Measurements from ENCODE around the gene GTSE1.

The GTSE1 gene

DNA sequence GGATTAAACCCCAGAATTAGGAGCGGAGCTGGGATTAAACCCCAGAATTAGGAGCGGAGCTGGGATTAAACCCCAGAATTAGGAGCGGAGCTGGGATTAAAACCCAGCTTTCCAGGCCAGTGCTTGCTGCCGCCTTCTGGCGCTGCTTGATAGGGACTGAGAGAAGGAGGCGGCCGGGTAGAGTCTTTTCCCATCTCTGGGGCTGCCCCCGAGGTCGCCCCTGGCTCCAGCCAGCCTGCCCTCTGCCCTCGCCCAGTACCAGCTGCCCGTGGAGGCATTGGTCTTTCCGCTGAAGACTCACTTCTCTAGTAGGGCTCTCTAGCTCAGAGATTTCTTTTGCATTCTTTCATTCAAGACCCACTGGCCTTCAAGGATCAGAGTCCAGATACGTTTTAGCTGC is 44.0 kb downstream of the GTSE1 start:
- Histone ChIP-seq H3K23ac (ENCODE audit: low read length in 2 of 2) (no peak overlapping the region), H3K27me3 (ENCODE audit: control insufficient read depth in 1 of 2, insufficient read depth in 1 of 2, low read length in 2 of 2) (no peaks in the 10 kb centered on the region), H3K4me2 (ENCODE audit: low read length, poor library complexity, severe bottlenecking) (no peak overlapping the region), H3K27ac (ENCODE audit: low read length, poor library complexity, severe bottlenecking) (no peak overlapping the region), H3K79me1 (replicated peaks; ENCODE audit: low read length, poor library complexity, severe bottlenecking) (peaks cover 50% of the 10 kb centered on the region), H2BK120ac (ENCODE audit: low read depth, low read length) (no peak overlapping the region), H3K36me3 (ENCODE audit: control insufficient read depth in 1 of 2, insufficient read depth in 2 of 2, low read depth in 1 of 2, low read length in 2 of 2) (peaks cover 46 to 80% of the 10 kb centered on the region in 2 experiments), H4K8ac (ENCODE audit: low read length) (no peak overlapping the region), H3K9ac (ENCODE audit: low read length) (no peak overlapping the region), H2BK12ac (ENCODE audit: low read length in 2 of 2) (no peak overlapping the region), H2AFZ (ENCODE audit: low read depth, low read length) (no peak overlapping the region), H3K18ac (ENCODE audit: low read depth in 1 of 2, low read length in 2 of 2) (no peak overlapping the region), H2BK15ac (ENCODE audit: low read depth, poor library complexity, severe bottlenecking) (no peak overlapping the region), H2BK5ac (ENCODE audit: low read depth, low read length, poor library complexity, severe bottlenecking) (no peak overlapping the region), H3K4me3 (ENCODE audit: insufficient read depth in 1 of 2, low read depth in 1 of 2, low read length in 2 of 2) (no peak overlapping the region), H3K4me1 (ENCODE audit: control insufficient read depth, insufficient read depth, low read depth, low read length) (peaks cover 3% of the 10 kb centered on the region), H4K91ac (ENCODE audit: low read length) (no peak overlapping the region), H2AK5ac (ENCODE audit: low read length, severe bottlenecking) (no peak overlapping the region), H3K14ac (ENCODE audit: low read length in 2 of 2) (no peak overlapping the region), H3K4ac (ENCODE audit: low read depth in 1 of 2, low read length in 2 of 2) (no peak overlapping the region), H3K9me3 (ENCODE audit: control insufficient read depth, low read length) (no peaks in the 10 kb centered on the region)
- DNase-seq = no peak
- 95% methylated on average over 13 of the region's 13 CpGs for WGBS

- Histone ChIP-seq H3K23ac (ENCODE audit: low read length in 2 of 2) (no peak overlapping the region), H3K79me1 (replicated peaks; ENCODE audit: low read length, poor library complexity, severe bottlenecking) (peaks cover 57% of the 10 kb centered on the region), H3K4me3 (ENCODE audit: insufficient read depth in 1 of 2, low read depth in 1 of 2, low read length in 2 of 2) (no peak overlapping the region), H3K9me3 (ENCODE audit: control insufficient read depth, low read length) (no peaks in the 10 kb centered on the region), H3K14ac (ENCODE audit: low read length in 2 of 2) (no peak overlapping the region), H3K4me1 (ENCODE audit: control insufficient read depth, insufficient read depth, low read depth, low read length) (peaks cover 1% of the 10 kb centered on the region), H2BK12ac (ENCODE audit: low read length in 2 of 2) (no peak overlapping the region), H3K27me3 (ENCODE audit: control insufficient read depth in 1 of 2, insufficient read depth in 1 of 2, low read length in 2 of 2) (no peaks in the 10 kb centered on the region), H4K91ac (ENCODE audit: low read length) (no peak overlapping the region), H2AK5ac (ENCODE audit: low read length, severe bottlenecking) (no peak overlapping the region), H2BK120ac (ENCODE audit: low read depth, low read length) (no peak overlapping the region), H3K36me3 (ENCODE audit: control insufficient read depth in 1 of 2, insufficient read depth in 2 of 2, low read depth in 1 of 2, low read length in 2 of 2) (peaks cover 70 to 99% of the 10 kb centered on the region in 2 experiments), H2AFZ (ENCODE audit: low read depth, low read length) (no peak overlapping the region), H4K8ac (ENCODE audit: low read length) (no peak overlapping the region), H3K4ac (ENCODE audit: low read depth in 1 of 2, low read length in 2 of 2) (no peak overlapping the region), H2BK5ac (ENCODE audit: low read depth, low read length, poor library complexity, severe bottlenecking) (no peak overlapping the region), H3K18ac (ENCODE audit: low read depth in 1 of 2, low read length in 2 of 2) (no peak overlapping the region), H2BK15ac (ENCODE audit: low read depth, poor library complexity, severe bottlenecking) (no peak overlapping the region), H3K27ac (ENCODE audit: low read length, poor library complexity, severe bottlenecking) (no peak overlapping the region), H3K4me2 (ENCODE audit: low read length, poor library complexity, severe bottlenecking) (no peak overlapping the region), H3K9ac (ENCODE audit: low read length) (no peak overlapping the region)
- WGBS = 98% methylated on average over 17 of the region's 19 CpGs
- DNase-seq = no peak
Observed at GRCh38 chr22:46346680-46347405, 50.2 kb downstream of the GTSE1 start.

DNA sequence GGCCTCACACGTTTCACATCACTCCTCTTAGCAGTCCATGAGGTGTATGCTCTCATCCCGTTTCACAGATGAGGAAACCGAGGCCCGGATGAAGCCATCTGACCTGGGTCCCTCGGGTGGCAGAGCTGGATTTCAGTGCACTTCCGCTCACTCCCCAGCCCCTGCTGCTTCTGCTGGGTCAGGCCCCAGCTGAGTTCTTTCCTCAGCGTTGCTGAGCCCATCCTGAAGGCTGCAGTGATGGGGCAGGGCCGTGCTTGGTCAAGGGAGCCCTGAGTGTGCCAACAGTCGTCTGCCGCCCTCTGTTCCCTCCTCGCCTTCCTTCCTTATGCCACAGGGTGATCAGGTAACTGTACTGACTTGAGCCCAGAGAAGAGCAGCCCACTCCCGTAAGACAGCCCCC is 51.0 kb downstream of the GTSE1 start:
- peaks cover 72 to 99% of the 10 kb centered on the region in 2 experiments for H3K36me3 ChIP-seq (ENCODE audit: control insufficient read depth in 1 of 2, insufficient read depth in 2 of 2, low read depth in 1 of 2, low read length in 2 of 2)
- H4K8ac ChIP-seq (ENCODE audit: low read length) = no peak overlapping the region
- WGBS = 93% methylated on average over 12 of the region's 12 CpGs
- H2BK15ac ChIP-seq (ENCODE audit: low read depth, poor library complexity, severe bottlenecking) = no peak overlapping the region
- H3K9ac ChIP-seq (ENCODE audit: low read length) = no peak overlapping the region
- H2AFZ ChIP-seq (ENCODE audit: low read depth, low read length) = no peak overlapping the region
- no peak overlapping the region for H2BK12ac ChIP-seq (ENCODE audit: low read length in 2 of 2)
- no peak overlapping the region for H3K4me3 ChIP-seq (ENCODE audit: insufficient read depth in 1 of 2, low read depth in 1 of 2, low read length in 2 of 2)
- no peak overlapping the region for H3K23ac ChIP-seq (ENCODE audit: low read length in 2 of 2)
- no peak overlapping the region for H2AK5ac ChIP-seq (ENCODE audit: low read length, severe bottlenecking)
- no peak overlapping the region for H3K4me2 ChIP-seq (ENCODE audit: low read length, poor library complexity, severe bottlenecking)
- H3K4ac ChIP-seq (ENCODE audit: low read depth in 1 of 2, low read length in 2 of 2) = no peak overlapping the region
- H3K9me3 ChIP-seq (ENCODE audit: control insufficient read depth, low read length) = no peaks in the 10 kb centered on the region
- H3K27me3 ChIP-seq (ENCODE audit: control insufficient read depth in 1 of 2, insufficient read depth in 1 of 2, low read length in 2 of 2) = no peaks in the 10 kb centered on the region
- H3K27ac ChIP-seq (ENCODE audit: low read length, poor library complexity, severe bottlenecking) = no peak overlapping the region
- no peak overlapping the region for H2BK5ac ChIP-seq (ENCODE audit: low read depth, low read length, poor library complexity, severe bottlenecking)
- peaks cover 5% of the 10 kb centered on the region for H3K4me1 ChIP-seq (ENCODE audit: control insufficient read depth, insufficient read depth, low read depth, low read length)
- H3K79me1 ChIP-seq (replicated peaks; ENCODE audit: low read length, poor library complexity, severe bottlenecking) = peaks cover 54% of the 10 kb centered on the region
- no peak overlapping the region for H4K91ac ChIP-seq (ENCODE audit: low read length)
- H2BK120ac ChIP-seq (ENCODE audit: low read depth, low read length) = no peak overlapping the region
- H3K18ac ChIP-seq (ENCODE audit: low read depth in 1 of 2, low read length in 2 of 2) = no peak overlapping the region
- no peak overlapping the region for H3K14ac ChIP-seq (ENCODE audit: low read length in 2 of 2)
- no peak for DNase-seq

- no peaks in the 10 kb centered on the region for H3K9me3 ChIP-seq (ENCODE audit: control insufficient read depth, low read length)
- no peak overlapping the region for H2BK5ac ChIP-seq (ENCODE audit: low read depth, low read length, poor library complexity, severe bottlenecking)
- peaks cover 11% of the 10 kb centered on the region for H3K4me1 ChIP-seq (ENCODE audit: control insufficient read depth, insufficient read depth, low read depth, low read length)
- H3K9ac ChIP-seq (ENCODE audit: low read length) = no peak overlapping the region
- no peak overlapping the region for H4K91ac ChIP-seq (ENCODE audit: low read length)
- H2BK15ac ChIP-seq (ENCODE audit: low read depth, poor library complexity, severe bottlenecking) = no peak overlapping the region
- peaks cover 51% of the 10 kb centered on the region for H3K79me1 ChIP-seq (replicated peaks; ENCODE audit: low read length, poor library complexity, severe bottlenecking)
- H3K27ac ChIP-seq (ENCODE audit: low read length, poor library complexity, severe bottlenecking) = no peak overlapping the region
- H2AK5ac ChIP-seq (ENCODE audit: low read length, severe bottlenecking) = no peak overlapping the region
- no peak overlapping the region for H4K8ac ChIP-seq (ENCODE audit: low read length)
- H2BK12ac ChIP-seq (ENCODE audit: low read length in 2 of 2) = no peak overlapping the region
- H3K27me3 ChIP-seq (ENCODE audit: control insufficient read depth in 1 of 2, insufficient read depth in 1 of 2, low read length in 2 of 2) = no peaks in the 10 kb centered on the region
- DNase-seq = no peak
- no peak overlapping the region for H3K23ac ChIP-seq (ENCODE audit: low read length in 2 of 2)
- no peak overlapping the region for H3K14ac ChIP-seq (ENCODE audit: low read length in 2 of 2)
- H3K18ac ChIP-seq (ENCODE audit: low read depth in 1 of 2, low read length in 2 of 2) = no peak overlapping the region
- H2AFZ ChIP-seq (ENCODE audit: low read depth, low read length) = no peak overlapping the region
- H3K4me2 ChIP-seq (ENCODE audit: low read length, poor library complexity, severe bottlenecking) = no peak overlapping the region
- peaks cover 76 to 99% of the 10 kb centered on the region in 2 experiments for H3K36me3 ChIP-seq (ENCODE audit: control insufficient read depth in 1 of 2, insufficient read depth in 2 of 2, low read depth in 1 of 2, low read length in 2 of 2)
- no peak overlapping the region for H3K4ac ChIP-seq (ENCODE audit: low read depth in 1 of 2, low read length in 2 of 2)
- no peak overlapping the region for H2BK120ac ChIP-seq (ENCODE audit: low read depth, low read length)
- WGBS = 99% methylated on average over 15 of the region's 15 CpGs
- H3K4me3 ChIP-seq (ENCODE audit: insufficient read depth in 1 of 2, low read depth in 1 of 2, low read length in 2 of 2) = no peak overlapping the region
Observed at GRCh38 chr22:46348099-46348695, 51.5 kb downstream of the GTSE1 start.
